Testis (tissue), 3 donors: ENCODE results near the gene ITGAE. TPM values are rescaled to one million over a fixed set of nuclear protein-coding genes. Genes with fewer than 3 reads are reported as not detected.
A peak's percentile ranks its signal among the peaks of the same experiment; 100 is the strongest.

Experiments
- DNase-seq: peaks from one replicate; pipeline ENCODE4 v3.0.0-alpha.2; 2019
- H3K27ac ChIP-seq, 2 donors: fragments of 200-600 bp; sonication (generic); one replicate each; pipeline ENCODE4 v1.5.1; 2019
- H3K27me3 ChIP-seq: fragments of 200-600 bp; sonication (generic); one replicate; pipeline ENCODE4 v1.5.1; 2019
- H3K36me3 ChIP-seq: fragments of 200-600 bp; sonication (generic); one replicate; pipeline ENCODE4 v1.5.1; 2017; ENCODE audit warnings: low read depth; ENCODE audit errors: missing control alignments
- H3K4me1 ChIP-seq: fragments of 200-600 bp; sonication (generic); one replicate; pipeline ENCODE4 v1.5.1; 2019
- H3K4me3 ChIP-seq, 2 donors: fragments of 200-600 bp; sonication (generic); one replicate each; pipeline ENCODE4 v1.5.1; 2017 to 2019
- H3K9me3 ChIP-seq: fragments of 200-600 bp; sonication (generic); one replicate; pipeline ENCODE4 v1.5.1; 2017
- CTCF ChIP-seq, 3 experiments: fragments of 450-650 bp in 2 of 3; fragments of 200-600 bp in 1 of 3; sonication (generic) in 1 of 3; IDR thresholded peaks; one replicate each; pipeline ENCODE4 v1.5.1; 2016 to 2019; ENCODE audit warnings: antibody characterized with exemption in 3 of 3, mild to moderate bottlenecking in 2 of 3, moderate library complexity in 1 of 3
- POLR2A ChIP-seq: fragments of 450-650 bp; IDR thresholded peaks from one replicate; pipeline ENCODE4 v1.6.1; 2017; ENCODE audit warnings: antibody characterized with exemption, mild to moderate bottlenecking, moderate library complexity
- WGBS, 2 donors: methylation state at CpG; one replicate each; pipeline ENCODE4 v1.1.5; 2018; 5-methylcytosine and 5-hydroxymethylcytosine counted together
- intact Hi-C: fragments of 100-400 bp; cut with DNase I; formaldehyde crosslinking; loops from one replicate; pipeline ENCODE4 v1.15.1; 2023; ENCODE audit warnings: low total_unique reads
- polyA plus RNA-seq: library from polyadenylated mRNA; stranded (reverse); fragments of 350-450 nt; fragmentation: Illumina TruSeq; extraction: RNeasy Lipid Tissue Mini Kit (QIAGEN cat#74804); gene quantifications from one replicate; pipeline ENCODE4 v1.2.3, GENCODE V29; 2014; ENCODE audit warnings: low read depth, low replicate concordance; ENCODE audit not compliant: insufficient read depth
- total RNA-seq, 2 donors: library from RNA; depleted of rRNA; stranded (reverse); fragments of >200 nt; gene quantifications; one replicate each; pipeline ENCODE4 v1.2.3, GENCODE V29; 2016

Gene ITGAE
- total and polyA plus RNA-seq, 3 donors from 2014 or later = 13.1 to 46.7 (median 16.1) TPM

GRCh38 chr17:3828151-3828851 is 27.3 kb upstream of the ITGAE start:
- no peak overlapping the region for H3K4me3 ChIP-seq
- no peaks in the 10 kb centered on the region for H3K36me3 ChIP-seq
- 56 to 63% methylated on average over 7 of the region's 7 CpGs for WGBS, 2 donors
- H3K27ac ChIP-seq = no peak overlapping the region
- intact Hi-C loops = no loop called here
- DNase-seq = no peak
- H3K4me1 ChIP-seq = peaks cover 7% of the 10 kb centered on the region
- H3K27me3 ChIP-seq = no peaks in the 10 kb centered on the region
- TF ChIP-seq CTCF (IDR thresholded peaks at IDR 0.05) (no peak), POLR2A (no peak)
- no peaks in the 10 kb centered on the region for H3K9me3 ChIP-seq

GRCh38 chr17:3827124-3827773 is 26.3 kb upstream of the ITGAE start:
- H3K36me3 ChIP-seq = no peaks in the 10 kb centered on the region
- TF ChIP-seq CTCF (IDR thresholded peaks at IDR 0.05) (peak; percentile 30 to 50 (median 45)), POLR2A (no peak)
- intact Hi-C loops = no loop called here
- H3K27ac ChIP-seq = no peak overlapping the region
- 70 to 72% methylated on average over 6 of the region's 6 CpGs for WGBS, 2 donors
- peaks cover 7% of the 10 kb centered on the region for H3K4me1 ChIP-seq
- H3K9me3 ChIP-seq = no peaks in the 10 kb centered on the region
- no peak overlapping the region for H3K4me3 ChIP-seq
- peak; percentile 87 for DNase-seq
- no peaks in the 10 kb centered on the region for H3K27me3 ChIP-seq

GRCh38 chr17:3826191-3826590 is 25.2 kb upstream of the ITGAE start:
- no peak for DNase-seq

GRCh38 chr17:3821101-3821500 is 20.1 kb upstream of the ITGAE start:
- 62 to 86% methylated on average over 9 of the region's 9 CpGs for WGBS, 2 donors
- Histone ChIP-seq H3K27me3 (no peaks in the 10 kb centered on the region), H3K4me1 (no peaks in the 10 kb centered on the region), H3K9me3 (no peaks in the 10 kb centered on the region), H3K36me3 (no peaks in the 10 kb centered on the region), H3K4me3 (no peak overlapping the region), H3K27ac (no peak overlapping the region)
- TF ChIP-seq CTCF (IDR thresholded peaks at IDR 0.05) (no peak), POLR2A (no peak)
- DNase-seq = no peak
- intact Hi-C loops = no loop called here

More at GRCh38 chr17:3826191-3826590, 25.2 kb upstream of the ITGAE start:
- H3K4me1 ChIP-seq = peaks cover 7% of the 10 kb centered on the region
- WGBS, 2 donors = 90% methylated on average over 4 of the region's 4 CpGs
- H3K36me3 ChIP-seq = no peaks in the 10 kb centered on the region
- no peak overlapping the region for H3K27ac ChIP-seq
- no peaks in the 10 kb centered on the region for H3K27me3 ChIP-seq
- no peaks in the 10 kb centered on the region for H3K9me3 ChIP-seq
- H3K4me3 ChIP-seq = no peak overlapping the region
- TF ChIP-seq POLR2A (no peak), CTCF (IDR thresholded peaks at IDR 0.05) (no peak)
- intact Hi-C loops = no loop called here
